ENCODE results near the gene LETM1. TPM values are rescaled to one million over a fixed set of nuclear protein-coding genes. Genes with fewer than 3 reads are reported as not detected.

The LETM1 gene
- total RNA-seq, 5 donors from 2014 or later (not counting 1 experiment from before 2014, with no cell fraction given), result 35.4 to 60.3 (median 53.5) TPM

- ATAC-seq (replicated peaks in 1 of 4), result no peak
- H3K27me3 Mint-ChIP-seq, result peaks cover 7 to 34% of the 10 kb centered on the region in 2 donors
- Histone ChIP-seq H3K27ac (ENCODE audit: low read length) (no peak overlapping the region), H3K4me3 (ENCODE audit: control insufficient read depth in 1 of 2, extremely low read depth in 1 of 2, low read length in 1 of 2) (no peak overlapping the region), H3K4me1 (ENCODE audit: control insufficient read depth in 1 of 2, extremely low read depth in 1 of 2, insufficient read depth in 2 of 2, low read length in 2 of 2) (peaks cover 0 to 9% of the 10 kb centered on the region in 2 experiments), H3K9me3 (no peaks in the 10 kb centered on the region), H3K27me3 (replicated peaks in 1 of 2; ENCODE audit: control insufficient read depth in 2 of 2, extremely low read depth in 1 of 2, insufficient read depth in 2 of 2, low read length in 1 of 2) (peaks cover 0 to 73% of the 10 kb centered on the region in 2 experiments), H3K36me3 (ENCODE audit: control insufficient read depth in 2 of 2, extremely low read depth in 1 of 2, insufficient read depth in 1 of 2, low read length in 1 of 2) (no peaks in the 10 kb centered on the region)
- no peaks in the 10 kb centered on the region for H3K9me3 Mint-ChIP-seq
- H3K4me1 Mint-ChIP-seq, result peaks cover 0 to 5% (median 3%) of the 10 kb centered on the region in 3 donors
- 73% methylated on average over 7 of the region's 10 CpGs for WGBS (ENCODE audit: insufficient coverage)
- CTCF ChIA-PET, result no interaction called here
- DNase-seq, result no peak
- H3K36me3 Mint-ChIP-seq, result no peaks in the 10 kb centered on the region
- H3K4me3 Mint-ChIP-seq, result no peak overlapping the region
- H3K27ac Mint-ChIP-seq, result no peak overlapping the region
- POLR2A ChIA-PET, result no interaction called here
Measured at GRCh38 chr4:1765409-1766072, 90.4 kb downstream of the LETM1 start.

- peaks cover 0 to 9% (median 3%) of the 10 kb centered on the region in 3 donors for H3K4me1 Mint-ChIP-seq
- DNase-seq (no peak), ATAC-seq (replicated peaks in 1 of 4) (no peak)
- ChIA-PET POLR2A (no interaction called here), CTCF (no interaction called here)
- no peak overlapping the region for H3K4me3 ChIP-seq (ENCODE audit: control insufficient read depth in 1 of 2, extremely low read depth in 1 of 2, low read length in 1 of 2)
- no peaks in the 10 kb centered on the region for H3K36me3 ChIP-seq (ENCODE audit: control insufficient read depth in 2 of 2, extremely low read depth in 1 of 2, insufficient read depth in 1 of 2, low read length in 1 of 2)
- no peaks in the 10 kb centered on the region for H3K9me3 ChIP-seq
- WGBS (ENCODE audit: insufficient coverage), result 87% methylated on average over 6 of the region's 9 CpGs
- no peak overlapping the region for H3K27ac ChIP-seq (ENCODE audit: low read length)
- peaks cover 7 to 34% of the 10 kb centered on the region in 2 donors for H3K27me3 Mint-ChIP-seq
- H3K9me3 Mint-ChIP-seq, result no peaks in the 10 kb centered on the region
- no peak overlapping the region for H3K4me3 Mint-ChIP-seq
- no peaks in the 10 kb centered on the region for H3K36me3 Mint-ChIP-seq
- no peak overlapping the region for H3K27ac Mint-ChIP-seq
- peaks cover 0 to 68% of the 10 kb centered on the region in 2 experiments for H3K27me3 ChIP-seq (replicated peaks in 1 of 2; ENCODE audit: control insufficient read depth in 2 of 2, extremely low read depth in 1 of 2, insufficient read depth in 2 of 2, low read length in 1 of 2)
- peaks cover 0 to 14% of the 10 kb centered on the region in 2 experiments for H3K4me1 ChIP-seq (ENCODE audit: control insufficient read depth in 1 of 2, extremely low read depth in 1 of 2, insufficient read depth in 2 of 2, low read length in 2 of 2)
Measured at GRCh38 chr4:1764670-1765069, 91.3 kb downstream of the LETM1 start.

GRCh38 chr4:1763550-1764080, 92.3 kb downstream of the LETM1 start:
- no peak overlapping the region for H3K27ac ChIP-seq (ENCODE audit: low read length)
- H3K4me3 Mint-ChIP-seq, result no peak overlapping the region
- no peaks in the 10 kb centered on the region for H3K36me3 ChIP-seq (ENCODE audit: control insufficient read depth in 2 of 2, extremely low read depth in 1 of 2, insufficient read depth in 1 of 2, low read length in 1 of 2)
- no peaks in the 10 kb centered on the region for H3K9me3 Mint-ChIP-seq
- H3K27me3 ChIP-seq (replicated peaks in 1 of 2; ENCODE audit: control insufficient read depth in 2 of 2, extremely low read depth in 1 of 2, insufficient read depth in 2 of 2, low read length in 1 of 2), result peaks cover 0 to 57% of the 10 kb centered on the region in 2 experiments
- ChIA-PET CTCF (no interaction called here), POLR2A (no interaction called here)
- H3K4me1 Mint-ChIP-seq, result peaks cover 0 to 9% (median 3%) of the 10 kb centered on the region in 3 donors
- 17% methylated on average over 30 of the region's 36 CpGs for WGBS (ENCODE audit: insufficient coverage)
- no peak overlapping the region for H3K27ac Mint-ChIP-seq
- H3K4me1 ChIP-seq (ENCODE audit: control insufficient read depth in 1 of 2, extremely low read depth in 1 of 2, insufficient read depth in 2 of 2, low read length in 2 of 2), result peaks cover 0 to 14% of the 10 kb centered on the region in 2 experiments
- no peaks in the 10 kb centered on the region for H3K9me3 ChIP-seq
- no peaks in the 10 kb centered on the region for H3K36me3 Mint-ChIP-seq
- H3K27me3 Mint-ChIP-seq, result peaks cover 7 to 28% of the 10 kb centered on the region in 2 donors
- no peak overlapping the region for H3K4me3 ChIP-seq (ENCODE audit: control insufficient read depth in 1 of 2, extremely low read depth in 1 of 2, low read length in 1 of 2)
- DNase-seq, result no peak
- no peak for ATAC-seq (replicated peaks in 1 of 4)

- no peak overlapping the region for H3K4me3 Mint-ChIP-seq
- H3K4me1 Mint-ChIP-seq, result peaks cover 0 to 6% (median 2%) of the 10 kb centered on the region in 3 donors
- peaks cover 7 to 24% of the 10 kb centered on the region in 2 donors for H3K27me3 Mint-ChIP-seq
- Histone ChIP-seq H3K4me3 (ENCODE audit: control insufficient read depth in 1 of 2, extremely low read depth in 1 of 2, low read length in 1 of 2) (no peak overlapping the region), H3K27ac (ENCODE audit: low read length) (no peak overlapping the region), H3K36me3 (ENCODE audit: control insufficient read depth in 2 of 2, extremely low read depth in 1 of 2, insufficient read depth in 1 of 2, low read length in 1 of 2) (no peaks in the 10 kb centered on the region), H3K27me3 (replicated peaks in 1 of 2; ENCODE audit: control insufficient read depth in 2 of 2, extremely low read depth in 1 of 2, insufficient read depth in 2 of 2, low read length in 1 of 2) (peaks cover 0 to 52% of the 10 kb centered on the region in 2 experiments), H3K4me1 (ENCODE audit: control insufficient read depth in 1 of 2, extremely low read depth in 1 of 2, insufficient read depth in 2 of 2, low read length in 2 of 2) (peaks cover 0 to 14% of the 10 kb centered on the region in 2 experiments), H3K9me3 (no peaks in the 10 kb centered on the region)
- DNase-seq (no peak), ATAC-seq (replicated peaks in 1 of 4) (no peak)
- ChIA-PET POLR2A (no interaction called here), CTCF (no interaction called here)
- H3K27ac Mint-ChIP-seq, result no peak overlapping the region
- 41% methylated on average over 21 of the region's 31 CpGs for WGBS (ENCODE audit: insufficient coverage)
- no peaks in the 10 kb centered on the region for H3K36me3 Mint-ChIP-seq
- no peaks in the 10 kb centered on the region for H3K9me3 Mint-ChIP-seq
Measured at GRCh38 chr4:1763070-1763549, 92.8 kb downstream of the LETM1 start.

- H3K4me3 Mint-ChIP-seq, result no peak overlapping the region
- Histone ChIP-seq H3K36me3 (ENCODE audit: control insufficient read depth in 2 of 2, extremely low read depth in 1 of 2, insufficient read depth in 1 of 2, low read length in 1 of 2) (no peaks in the 10 kb centered on the region), H3K4me3 (ENCODE audit: control insufficient read depth in 1 of 2, extremely low read depth in 1 of 2, low read length in 1 of 2) (no peak overlapping the region), H3K27ac (ENCODE audit: low read length) (no peak overlapping the region), H3K4me1 (ENCODE audit: control insufficient read depth in 1 of 2, extremely low read depth in 1 of 2, insufficient read depth in 2 of 2, low read length in 2 of 2) (peaks cover 0 to 11% of the 10 kb centered on the region in 2 experiments), H3K27me3 (replicated peaks in 1 of 2; ENCODE audit: control insufficient read depth in 2 of 2, extremely low read depth in 1 of 2, insufficient read depth in 2 of 2, low read length in 1 of 2) (peaks cover 0 to 49% of the 10 kb centered on the region in 2 experiments), H3K9me3 (no peaks in the 10 kb centered on the region)
- H3K9me3 Mint-ChIP-seq, result no peaks in the 10 kb centered on the region
- H3K27ac Mint-ChIP-seq, result no peak overlapping the region
- no peak for DNase-seq
- CTCF ChIA-PET, result no interaction called here
- WGBS (ENCODE audit: insufficient coverage), result 73% methylated on average over 18 of the region's 20 CpGs
- H3K4me1 Mint-ChIP-seq, result peaks cover 0 to 4% (median 0%) of the 10 kb centered on the region in 3 donors
- H3K36me3 Mint-ChIP-seq, result no peaks in the 10 kb centered on the region
- peaks cover 7 to 20% of the 10 kb centered on the region in 2 donors for H3K27me3 Mint-ChIP-seq
- ATAC-seq (replicated peaks in 1 of 4), result no peak
- POLR2A ChIA-PET, result no interaction called here
Measured at GRCh38 chr4:1762264-1763010, 93.5 kb downstream of the LETM1 start.

All from T-cell (primary cell).